NOMO-1 (cell line): ENCODE measurements around the gene FAM180A.
"Not testable (repeated sequence)": the region's sequence is repeated elsewhere in the genome, so short reads cannot be mapped to it uniquely, and the experiment has no call there.

Experiments
- DNase-seq, 2 experiments: peaks; one replicate each; lab custom pipeline; 2025; ENCODE audit not compliant: unreplicated experiment in 2 of 2; lab: John Stamatoyannopoulos, UW

Gene FAM180A

GRCh38 chr7:135748770-135749169 lies at the start of gene FAM180A:
Gene FAM180A (minus strand): TSS chr7:135748813. CDS start chr7:135748580, 233 bp downstream.
- no peak for DNase-seq

- no peak for DNase-seq
Measured at GRCh38 chr7:135798095-135798494, 49.5 kb upstream of the FAM180A start.

- no peak for DNase-seq
Measured at GRCh38 chr7:135795846-135796570, 47.4 kb upstream of the FAM180A start.

- no peak for DNase-seq
Measured at GRCh38 chr7:135793841-135794240, 45.2 kb upstream of the FAM180A start.

- no peak for DNase-seq
Measured at GRCh38 chr7:135792866-135793265, 44.3 kb upstream of the FAM180A start.

- DNase-seq: no peak
Measured at GRCh38 chr7:135792363-135792668, 43.7 kb upstream of the FAM180A start.

- DNase-seq: no peak
Measured at GRCh38 chr7:135791543-135792362, 43.1 kb upstream of the FAM180A start.

GRCh38 chr7:135790371-135790977 lies 41.9 kb upstream of the FAM180A start:
- DNase-seq: no peak

GRCh38 chr7:135789956-135790355 lies 41.3 kb upstream of the FAM180A start:
- DNase-seq: no peak

- no peak for DNase-seq
Measured at GRCh38 chr7:135789431-135789830, 40.8 kb upstream of the FAM180A start.

- DNase-seq: no peak
Measured at GRCh38 chr7:135786911-135787310, 38.3 kb upstream of the FAM180A start.

- no peak for DNase-seq
Measured at GRCh38 chr7:135785065-135785464, 36.5 kb upstream of the FAM180A start.

GRCh38 chr7:135784013-135784412 lies 35.4 kb upstream of the FAM180A start:
- no peak for DNase-seq

- DNase-seq: no peak
Measured at GRCh38 chr7:135782801-135783200, 34.2 kb upstream of the FAM180A start.

GRCh38 chr7:135782377-135782776 lies 33.8 kb upstream of the FAM180A start:
- DNase-seq: no peak

GRCh38 chr7:135777626-135778398 lies 29.2 kb upstream of the FAM180A start:
- no peak for DNase-seq

GRCh38 chr7:135775915-135776314 lies 27.3 kb upstream of the FAM180A start:
- not testable (repeated sequence) for DNase-seq

- DNase-seq: no peak
Measured at GRCh38 chr7:135775230-135775629, 26.6 kb upstream of the FAM180A start.

GRCh38 chr7:135774284-135774683 lies 25.7 kb upstream of the FAM180A start:
- no peak for DNase-seq

- DNase-seq: no peak
Measured at GRCh38 chr7:135773464-135773863, 24.9 kb upstream of the FAM180A start.

GRCh38 chr7:135772639-135773222 lies 24.1 kb upstream of the FAM180A start:
- no peak for DNase-seq
